Measurements from ENCODE around the gene TSC22D2.
"Not testable (repeated sequence)": the region's sequence is repeated elsewhere in the genome, so short reads cannot be mapped to it uniquely, and the experiment has no call there.

The TSC22D2 gene

GRCh38 chr3:150484410-150484809 lies 76.3 kb downstream of the TSC22D2 start:
- DNase-seq (ENCODE audit: low read depth in 2 of 2) = no peak

- DNase-seq (ENCODE audit: low read depth in 2 of 2) = no peak
Observed at GRCh38 chr3:150488867-150489266, 80.8 kb downstream of the TSC22D2 start.

GRCh38 chr3:150490277-150490986 lies 82.3 kb downstream of the TSC22D2 start:
- no peak for DNase-seq (ENCODE audit: low read depth in 2 of 2)

GRCh38 chr3:150494411-150494977 lies 86.4 kb downstream of the TSC22D2 start:
- no peak for DNase-seq (ENCODE audit: low read depth in 2 of 2)

- no peak for DNase-seq (ENCODE audit: low read depth in 2 of 2)
Observed at GRCh38 chr3:150495149-150495548, 87.1 kb downstream of the TSC22D2 start.

GRCh38 chr3:150495563-150496168 lies 87.6 kb downstream of the TSC22D2 start:
- DNase-seq (ENCODE audit: low read depth in 2 of 2) = no peak

- no peak for DNase-seq (ENCODE audit: low read depth in 2 of 2)
Observed at GRCh38 chr3:150497956-150498355, 89.9 kb downstream of the TSC22D2 start.

GRCh38 chr3:150500960-150501359 lies 92.9 kb downstream of the TSC22D2 start:
- not testable (repeated sequence) for DNase-seq (ENCODE audit: low read depth in 2 of 2)

GRCh38 chr3:150503402-150504099 lies 95.5 kb downstream of the TSC22D2 start:
- no peak for DNase-seq (ENCODE audit: low read depth in 2 of 2)

GRCh38 chr3:150504483-150504882 lies 96.4 kb downstream of the TSC22D2 start:
- DNase-seq (ENCODE audit: low read depth in 2 of 2) = no peak

GRCh38 chr3:150508401-150508800 lies 100.3 kb downstream of the TSC22D2 start:
- DNase-seq (ENCODE audit: low read depth in 2 of 2) = no peak

- DNase-seq (ENCODE audit: low read depth in 2 of 2) = no peak
Observed at GRCh38 chr3:150509780-150510179, 101.7 kb downstream of the TSC22D2 start.

- DNase-seq (ENCODE audit: low read depth in 2 of 2) = no peak
Observed at GRCh38 chr3:150511122-150511821, 103.2 kb downstream of the TSC22D2 start.

- DNase-seq (ENCODE audit: low read depth in 2 of 2) = no peak
Observed at GRCh38 chr3:150515210-150515609, 107.1 kb downstream of the TSC22D2 start.
